ENCODE data around the gene NFIA. TPM values are rescaled to one million over a fixed set of nuclear protein-coding genes. Genes with fewer than 3 reads are reported as not detected.

The NFIA gene
- total and polyA plus RNA-seq, 4 experiments from 2014 or later: 5.1 to 7.3 (median 6.7) TPM

DNA sequence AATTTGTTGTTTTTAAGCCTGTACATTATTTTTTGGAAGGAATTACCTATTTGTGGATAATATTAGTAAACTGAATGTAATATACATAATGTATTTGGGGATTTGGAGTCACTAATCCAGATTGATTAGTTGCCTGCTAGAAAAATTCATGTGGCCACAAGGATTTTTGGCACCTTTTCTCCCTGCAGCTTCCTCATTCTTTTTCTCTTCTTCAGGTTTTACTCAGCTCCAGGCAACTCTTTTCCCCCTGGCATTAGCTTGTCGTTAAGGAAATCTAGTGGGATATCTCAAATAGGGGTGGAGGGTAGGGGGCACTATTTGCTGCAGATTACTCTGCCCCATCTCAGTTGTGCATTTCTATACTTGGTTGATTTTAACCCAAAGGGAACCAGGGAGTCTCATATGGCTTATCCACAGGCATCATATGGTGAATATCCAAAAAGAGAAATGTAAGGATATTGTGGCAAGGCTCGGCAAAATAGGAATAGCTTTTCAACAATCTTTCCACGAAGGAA lies 203.1 kb downstream of the NFIA start:
- Mint-ChIP-seq H3K4me3 (no peak overlapping the region), H3K36me3 (no peaks in the 10 kb centered on the region), H3K4me1 (no peaks in the 10 kb centered on the region), H3K27me3 (no peaks in the 10 kb centered on the region), H3K27ac (no peak overlapping the region), H3K9me3 (peaks cover 0 to 1% (median 0%) of the 10 kb centered on the region in 8 donors)
- no peak for DNase-seq
- H3K36me3 ChIP-seq (ENCODE audit: insufficient read depth, low read length): no peaks in the 10 kb centered on the region
- CTCF ChIA-PET (ENCODE audit: partially characterized antibody): no interaction called here
- no peaks in the 10 kb centered on the region for H3K27me3 ChIP-seq (ENCODE audit: insufficient read depth, low read length)
- no peaks in the 10 kb centered on the region for H3K4me1 ChIP-seq (ENCODE audit: insufficient read depth, low read length)
- no peak overlapping the region for H3K4me3 ChIP-seq (ENCODE audit: low read length in 2 of 2)
- no peaks in the 10 kb centered on the region for H3K9me3 ChIP-seq (ENCODE audit: control insufficient read depth in 1 of 2, low read length in 2 of 2)
- POLR2A ChIA-PET (ENCODE audit: partially characterized antibody): no interaction called here
- intact Hi-C loops (cut with micrococcal nuclease): no loop called here
- H3K27ac ChIP-seq (ENCODE audit: low read depth, low read length): no peak overlapping the region

DNA sequence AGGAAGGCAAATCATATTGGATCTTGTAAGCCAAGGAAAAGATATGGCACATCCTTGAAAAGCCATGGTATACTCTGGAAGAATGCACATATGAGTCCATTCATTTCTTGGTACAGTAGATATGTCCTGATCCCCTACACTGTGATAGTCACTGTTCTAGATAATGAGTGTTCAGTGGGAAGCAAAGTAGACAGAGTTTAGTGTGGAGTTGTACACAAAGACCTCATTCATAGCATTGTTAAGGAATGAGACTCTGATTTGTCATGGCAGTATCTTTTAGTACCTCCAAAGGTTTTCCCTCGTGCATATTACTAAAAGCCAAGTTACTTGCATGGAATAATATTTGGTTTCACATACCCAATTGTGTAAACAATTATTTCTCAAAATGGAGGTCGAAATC lies 204.7 kb downstream of the NFIA start:
- Histone ChIP-seq H3K4me1 (ENCODE audit: insufficient read depth, low read length) (no peaks in the 10 kb centered on the region), H3K27ac (ENCODE audit: low read depth, low read length) (no peak overlapping the region), H3K27me3 (ENCODE audit: insufficient read depth, low read length) (no peaks in the 10 kb centered on the region), H3K9me3 (ENCODE audit: control insufficient read depth in 1 of 2, low read length in 2 of 2) (no peaks in the 10 kb centered on the region), H3K36me3 (ENCODE audit: insufficient read depth, low read length) (no peaks in the 10 kb centered on the region), H3K4me3 (ENCODE audit: low read length in 2 of 2) (no peak overlapping the region)
- Mint-ChIP-seq H3K27me3 (no peaks in the 10 kb centered on the region), H3K36me3 (no peaks in the 10 kb centered on the region), H3K4me1 (no peaks in the 10 kb centered on the region), H3K4me3 (no peak overlapping the region), H3K9me3 (peaks cover 0 to 1% (median 0%) of the 10 kb centered on the region in 8 donors), H3K27ac (no peak overlapping the region)
- intact Hi-C loops (cut with micrococcal nuclease): no loop called here
- ChIA-PET POLR2A (ENCODE audit: partially characterized antibody) (no interaction called here), CTCF (ENCODE audit: partially characterized antibody) (no interaction called here)
- no peak for DNase-seq

DNA sequence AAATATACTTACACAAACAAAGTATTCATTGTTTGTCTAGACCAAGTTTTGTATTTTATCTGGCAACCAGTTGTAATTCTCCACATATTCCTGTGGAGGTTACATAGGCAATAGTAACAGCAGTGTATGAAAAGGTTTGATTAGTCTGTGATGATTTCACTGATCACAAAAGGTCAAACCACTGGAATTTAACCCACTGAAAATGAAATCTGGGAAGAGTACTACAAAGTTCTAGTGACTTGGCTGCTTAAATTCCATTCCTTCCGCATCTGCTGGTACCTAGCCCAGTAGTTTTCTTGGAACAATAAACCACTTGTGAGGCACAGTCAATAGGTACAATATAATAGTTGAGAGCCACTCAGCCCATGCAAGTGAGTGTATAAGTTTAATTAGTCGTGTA lies 205.4 kb downstream of the NFIA start:
- Histone ChIP-seq H3K4me3 (ENCODE audit: low read length in 2 of 2) (no peak overlapping the region), H3K4me1 (ENCODE audit: insufficient read depth, low read length) (no peaks in the 10 kb centered on the region), H3K27me3 (ENCODE audit: insufficient read depth, low read length) (no peaks in the 10 kb centered on the region), H3K27ac (ENCODE audit: low read depth, low read length) (no peak overlapping the region), H3K36me3 (ENCODE audit: insufficient read depth, low read length) (no peaks in the 10 kb centered on the region), H3K9me3 (ENCODE audit: control insufficient read depth in 1 of 2, low read length in 2 of 2) (no peaks in the 10 kb centered on the region)
- Mint-ChIP-seq H3K4me1 (no peaks in the 10 kb centered on the region), H3K27me3 (no peaks in the 10 kb centered on the region), H3K27ac (no peak overlapping the region), H3K9me3 (peaks cover 0 to 1% (median 0%) of the 10 kb centered on the region in 8 donors), H3K36me3 (no peaks in the 10 kb centered on the region), H3K4me3 (no peak overlapping the region)
- POLR2A ChIA-PET (ENCODE audit: partially characterized antibody): no interaction called here
- no peak for DNase-seq
- intact Hi-C loops (cut with micrococcal nuclease): no loop called here
- CTCF ChIA-PET (ENCODE audit: partially characterized antibody): no interaction called here

DNA sequence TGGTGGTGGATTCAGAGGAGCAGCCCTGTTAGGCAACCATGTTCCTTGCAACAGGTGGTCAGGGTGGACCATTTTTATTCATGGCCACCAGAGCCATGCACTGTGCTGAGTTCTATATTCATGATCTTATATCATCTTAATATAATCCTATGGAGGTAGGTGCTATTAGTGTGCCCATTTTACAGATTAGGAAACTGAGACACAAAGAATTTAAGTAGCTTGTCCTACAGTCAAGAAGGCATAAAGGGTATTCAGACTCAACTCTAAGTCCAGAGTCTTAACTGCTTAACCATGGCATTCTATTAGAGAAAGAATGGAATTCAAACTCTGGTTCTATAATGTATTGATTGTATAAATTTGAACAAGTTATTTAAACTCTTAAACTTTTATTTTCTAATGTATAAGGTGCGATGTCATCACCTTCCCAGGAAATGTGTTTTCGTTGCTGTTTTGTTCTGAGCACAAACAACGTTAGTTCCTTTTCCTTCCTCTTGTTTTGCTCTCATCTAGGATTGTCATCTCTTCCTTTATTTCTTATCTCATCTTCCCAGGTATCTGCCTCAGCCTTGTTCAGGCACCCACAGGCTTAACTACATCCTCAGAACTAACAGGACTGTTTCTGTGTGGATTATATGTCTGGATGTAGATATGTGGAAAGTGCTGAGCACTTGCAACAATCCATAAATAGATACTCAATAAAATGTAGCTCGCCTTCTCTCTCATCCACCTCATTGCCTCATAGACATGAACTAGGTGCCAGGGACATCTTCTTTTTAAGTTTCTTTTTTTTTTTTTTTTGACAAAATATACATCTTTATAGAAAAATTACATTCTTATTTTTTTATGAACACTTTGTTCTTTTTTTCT lies 207.1 kb downstream of the NFIA start:
- POLR2A ChIA-PET (ENCODE audit: partially characterized antibody): no interaction called here
- Mint-ChIP-seq H3K27ac (no peak overlapping the region), H3K9me3 (peaks cover 0 to 1% (median 0%) of the 10 kb centered on the region in 8 donors), H3K4me3 (no peak overlapping the region), H3K4me1 (no peaks in the 10 kb centered on the region), H3K27me3 (no peaks in the 10 kb centered on the region), H3K36me3 (no peaks in the 10 kb centered on the region)
- Histone ChIP-seq H3K4me1 (ENCODE audit: insufficient read depth, low read length) (no peaks in the 10 kb centered on the region), H3K36me3 (ENCODE audit: insufficient read depth, low read length) (no peaks in the 10 kb centered on the region), H3K9me3 (ENCODE audit: control insufficient read depth in 1 of 2, low read length in 2 of 2) (no peaks in the 10 kb centered on the region), H3K27me3 (ENCODE audit: insufficient read depth, low read length) (no peaks in the 10 kb centered on the region), H3K27ac (ENCODE audit: low read depth, low read length) (no peak overlapping the region), H3K4me3 (ENCODE audit: low read length in 2 of 2) (no peak overlapping the region)
- intact Hi-C loops (cut with micrococcal nuclease): no loop called here
- CTCF ChIA-PET (ENCODE audit: partially characterized antibody): no interaction called here
- no peak for DNase-seq

DNA sequence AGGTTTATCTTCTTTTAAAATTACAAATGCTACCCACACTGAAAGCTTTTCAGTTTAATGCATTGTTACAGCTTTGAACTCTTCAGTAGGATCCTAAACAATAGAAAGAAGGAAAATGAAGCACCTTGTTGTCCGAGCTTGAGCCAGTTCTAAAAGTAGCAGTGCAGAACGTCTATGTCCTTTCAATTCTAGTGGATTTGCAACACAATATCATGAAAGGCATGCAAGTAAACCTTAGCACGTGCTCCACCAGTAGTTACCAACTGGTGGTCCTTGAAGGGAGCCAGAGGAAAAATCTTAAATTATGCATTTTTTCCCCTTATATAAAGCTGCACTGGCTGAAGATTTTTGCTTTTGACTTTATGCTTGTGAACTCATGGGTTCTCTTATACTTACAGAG lies 208.2 kb downstream of the NFIA start:
- intact Hi-C loops (cut with micrococcal nuclease): no loop called here
- Mint-ChIP-seq H3K27ac (no peak overlapping the region), H3K9me3 (no peaks in the 10 kb centered on the region), H3K27me3 (no peaks in the 10 kb centered on the region), H3K4me3 (no peak overlapping the region), H3K4me1 (no peaks in the 10 kb centered on the region), H3K36me3 (no peaks in the 10 kb centered on the region)
- CTCF ChIA-PET (ENCODE audit: partially characterized antibody): no interaction called here
- no peak overlapping the region for H3K4me3 ChIP-seq (ENCODE audit: low read length in 2 of 2)
- no peaks in the 10 kb centered on the region for H3K27me3 ChIP-seq (ENCODE audit: insufficient read depth, low read length)
- no peaks in the 10 kb centered on the region for H3K36me3 ChIP-seq (ENCODE audit: insufficient read depth, low read length)
- POLR2A ChIA-PET (ENCODE audit: partially characterized antibody): no interaction called here
- H3K9me3 ChIP-seq (ENCODE audit: control insufficient read depth in 1 of 2, low read length in 2 of 2): no peaks in the 10 kb centered on the region
- no peaks in the 10 kb centered on the region for H3K4me1 ChIP-seq (ENCODE audit: insufficient read depth, low read length)
- DNase-seq: no peak
- no peak overlapping the region for H3K27ac ChIP-seq (ENCODE audit: low read depth, low read length)

DNA sequence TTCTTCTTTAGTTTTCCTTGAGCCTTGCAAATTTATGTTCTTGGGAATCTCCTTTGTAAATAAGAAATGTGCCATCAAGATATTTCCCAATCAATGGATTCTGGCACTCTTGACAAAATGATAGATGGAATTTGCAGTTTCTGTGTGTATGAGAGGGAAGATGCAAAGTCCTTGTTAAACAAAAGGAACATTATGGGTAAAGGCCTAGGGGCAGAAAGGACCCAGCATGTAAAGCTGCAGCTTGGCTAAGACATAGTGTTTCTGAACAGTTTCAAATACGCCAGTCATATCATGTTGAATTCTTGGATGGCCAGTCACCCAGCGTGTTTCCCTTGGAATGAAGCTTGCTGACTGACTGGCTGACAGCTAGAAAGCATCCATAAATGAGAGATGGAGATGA lies 210.8 kb downstream of the NFIA start:
- Mint-ChIP-seq H3K4me1 (no peaks in the 10 kb centered on the region), H3K4me3 (no peak overlapping the region), H3K27me3 (no peaks in the 10 kb centered on the region), H3K27ac (no peak overlapping the region), H3K9me3 (no peaks in the 10 kb centered on the region), H3K36me3 (no peaks in the 10 kb centered on the region)
- H3K36me3 ChIP-seq (ENCODE audit: insufficient read depth, low read length): no peaks in the 10 kb centered on the region
- H3K4me1 ChIP-seq (ENCODE audit: insufficient read depth, low read length): no peaks in the 10 kb centered on the region
- ChIA-PET CTCF (ENCODE audit: partially characterized antibody) (no interaction called here), POLR2A (ENCODE audit: partially characterized antibody) (no interaction called here)
- no peaks in the 10 kb centered on the region for H3K9me3 ChIP-seq (ENCODE audit: control insufficient read depth in 1 of 2, low read length in 2 of 2)
- intact Hi-C loops (cut with micrococcal nuclease): no loop called here
- no peak for DNase-seq
- no peak overlapping the region for H3K4me3 ChIP-seq (ENCODE audit: low read length in 2 of 2)
- H3K27ac ChIP-seq (ENCODE audit: low read depth, low read length): no peak overlapping the region
- H3K27me3 ChIP-seq (ENCODE audit: insufficient read depth, low read length): no peaks in the 10 kb centered on the region

DNA sequence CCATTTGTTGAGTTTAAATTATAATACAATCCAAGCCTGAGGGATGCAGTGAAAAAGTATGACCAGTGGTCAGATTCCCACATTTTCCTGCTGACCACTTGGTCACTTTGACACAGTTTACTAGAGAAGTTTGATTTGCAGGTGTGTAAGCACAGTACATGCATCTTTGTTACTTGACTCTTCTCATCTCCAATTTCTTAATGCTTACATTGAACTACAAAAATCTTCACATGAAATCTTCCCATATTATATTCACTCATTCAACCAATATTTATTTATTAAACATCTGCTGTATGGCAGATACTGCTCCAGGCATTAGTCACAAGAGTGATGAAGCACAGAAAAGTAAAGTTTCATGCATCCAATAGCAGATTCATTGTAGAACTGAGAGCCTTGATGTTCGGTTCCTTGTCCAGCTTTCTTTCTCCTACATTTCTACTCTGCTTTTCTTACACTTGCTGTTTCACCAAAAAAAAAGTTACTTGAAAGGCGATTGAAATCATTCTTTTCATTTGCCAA lies 211.7 kb downstream of the NFIA start:
- POLR2A ChIA-PET (ENCODE audit: partially characterized antibody): no interaction called here
- Mint-ChIP-seq H3K4me1 (no peaks in the 10 kb centered on the region), H3K4me3 (no peak overlapping the region), H3K27me3 (no peaks in the 10 kb centered on the region), H3K9me3 (peaks cover 0 to 2% (median 0%) of the 10 kb centered on the region in 8 donors), H3K27ac (no peak overlapping the region), H3K36me3 (no peaks in the 10 kb centered on the region)
- CTCF ChIA-PET (ENCODE audit: partially characterized antibody): no interaction called here
- H3K27me3 ChIP-seq (ENCODE audit: insufficient read depth, low read length): no peaks in the 10 kb centered on the region
- H3K4me1 ChIP-seq (ENCODE audit: insufficient read depth, low read length): no peaks in the 10 kb centered on the region
- H3K4me3 ChIP-seq (ENCODE audit: low read length in 2 of 2): no peak overlapping the region
- intact Hi-C loops (cut with micrococcal nuclease): no loop called here
- no peaks in the 10 kb centered on the region for H3K36me3 ChIP-seq (ENCODE audit: insufficient read depth, low read length)
- no peaks in the 10 kb centered on the region for H3K9me3 ChIP-seq (ENCODE audit: control insufficient read depth in 1 of 2, low read length in 2 of 2)
- H3K27ac ChIP-seq (ENCODE audit: low read depth, low read length): no peak overlapping the region
- no peak for DNase-seq

Data from CD4-positive, alpha-beta memory T cell (primary cell).